GM12878 (cell line): ENCODE results near the gene CREBBP. TPM values are rescaled to one million over a fixed set of nuclear protein-coding genes. Genes with fewer than 3 reads are reported as not detected.

Source experiments
- ATAC-seq: fragments of 200-7000 bp; cut with Tn5 transposase; 3 replicates; pipeline ENCODE4 v1.9.1; 2020; ENCODE audit warnings: mild to moderate bottlenecking, moderate library complexity
- BruUV-seq: library from RNA; stranded (reverse); fragments of 400-500 nt; replicated peaks from 2 replicates; lab custom pipeline; 2021; lab: Mats Ljungman, UMichigan
- CTCF ChIA-PET: fragments of 300-600 bp; sonication (Branson Sonifier 250); formaldehyde crosslinking; extraction: SDS; loops from one replicate; lab custom pipeline; 2021; ENCODE audit warnings: inconsistent platforms; lab: Yijun Ruan, JAX
- POLR2A ChIA-PET: fragments of 350-600 bp; formaldehyde crosslinking; extraction: SDS; loops from one replicate; lab custom pipeline; 2021; ENCODE audit warnings: inconsistent platforms; lab: Charles Lee
- RAD21 ChIA-PET: fragments of 300-600 bp; sonication (Branson Sonifier 250); formaldehyde crosslinking; loops from one replicate; lab custom pipeline; 2023; ENCODE audit warnings: antibody characterized with exemption; ENCODE audit not compliant: unreplicated experiment; lab: Charles Lee
- SMC1A ChIA-PET: fragments of 300-600 bp; sonication (Branson Sonifier 250); formaldehyde crosslinking; loops from one replicate; lab custom pipeline; 2023; ENCODE audit not compliant: unreplicated experiment, uncharacterized antibody; lab: Charles Lee
- DNase-seq: peaks from one replicate; pipeline ENCODE4 v3.0.0-alpha.2; 2011; ENCODE audit warnings: low read depth, low spot score
- FAIRE-seq: peaks from 3 replicates; lab custom pipeline; 2011; peaks lifted over from hg19 to GRCh38; lab: Jason Lieb, UNC
- H2AFZ ChIP-seq: 2 replicates; pipeline ENCODE4 v1.6.0; 2011; ENCODE audit warnings: low read depth, low read length, control low read depth; ENCODE audit not compliant: control insufficient read depth
- H3K27ac ChIP-seq: 2 replicates; pipeline ENCODE4 v1.5.1; 2011; ENCODE audit warnings: control low read depth; ENCODE audit not compliant: control insufficient read depth, insufficient read depth
- H3K27me3 ChIP-seq, 2 experiments: replicated peaks in 1 of 2; 2 replicates each; pipeline versions ENCODE4 v1.6.0 to v1.6.1; 2011; ENCODE audit warnings: low read length in 1 of 2; ENCODE audit not compliant: control insufficient read depth in 2 of 2, insufficient read depth in 2 of 2
- H3K36me3 ChIP-seq, 2 experiments: 2 replicates each; pipeline ENCODE4 v1.5.1; 2011; ENCODE audit warnings: low read length in 1 of 2; ENCODE audit not compliant: control insufficient read depth in 2 of 2, insufficient read depth in 2 of 2
- H3K4me1 ChIP-seq: 2 replicates; pipeline ENCODE4 v1.6.1; 2011; ENCODE audit warnings: mild to moderate bottlenecking, low read length, moderate library complexity, mixed read lengths; ENCODE audit not compliant: control insufficient read depth, insufficient read depth
- H3K4me2 ChIP-seq: 2 replicates; pipeline ENCODE4 v1.6.0; 2011; ENCODE audit warnings: control low read depth; ENCODE audit not compliant: control insufficient read depth, insufficient read depth
- H3K4me3 ChIP-seq: fragments of 200-600 bp; sonication (generic); 2 replicates; pipeline ENCODE4 v1.5.1; 2016
- H3K79me2 ChIP-seq: 2 replicates; pipeline ENCODE4 v1.6.0; 2011; ENCODE audit warnings: low read length; ENCODE audit not compliant: control insufficient read depth, insufficient read depth
- H3K9ac ChIP-seq: 2 replicates; pipeline ENCODE4 v1.8.0; 2011; ENCODE audit warnings: low read length, control low read depth, mixed read lengths; ENCODE audit not compliant: control insufficient read depth, insufficient read depth
- H3K9me3 ChIP-seq: replicated peaks from 3 replicates; pipeline ENCODE4 v1.5.1; 2011; ENCODE audit warnings: mild to moderate bottlenecking, low read length; ENCODE audit not compliant: control insufficient read depth, insufficient read depth
- H4K20me1 ChIP-seq: 2 replicates; pipeline ENCODE4 v1.6.0; 2011; ENCODE audit not compliant: control insufficient read depth, insufficient read depth
- CHD1 ChIP-seq: IDR thresholded peaks from 2 replicates; pipeline ENCODE4 v1.6.1; 2012; ENCODE audit warnings: low read depth, low read length, improper control_type of control experiment
- EED ChIP-seq: sonication (generic); IDR thresholded peaks from 2 replicates; pipeline ENCODE4 v1.6.1; 2016; ENCODE audit warnings: antibody characterized with exemption, low read depth
- ETV6 ChIP-seq, 2 experiments: fragments of 450-650 bp in 1 of 2; IDR thresholded peaks in 1 of 2; conservative IDR thresholded peaks in 1 of 2; 2 replicates each; pipeline ENCODE4 v1.6.1; 2014; ENCODE audit warnings: antibody characterized with exemption in 1 of 2, borderline replicate concordance in 1 of 2, low read depth in 1 of 2, mild to moderate bottlenecking in 1 of 2, moderate library complexity in 1 of 2
- HDAC6 ChIP-seq: fragments of 200-600 bp; sonication (generic); IDR thresholded peaks from one replicate; pipeline ENCODE4 v1.8.0; 2017; ENCODE audit warnings: antibody characterized with exemption; ENCODE audit not compliant: unreplicated experiment
- MYB ChIP-seq: fragments of 150-350 bp; IDR thresholded peaks from 2 replicates; pipeline ENCODE4 v1.6.1; 2014; ENCODE audit warnings: mild to moderate bottlenecking, low read depth, low read length, borderline replicate concordance
- MYC ChIP-seq: IDR thresholded peaks from 2 replicates; pipeline ENCODE4 v1.6.1; 2011; ENCODE audit warnings: mild to moderate bottlenecking, low read length, moderate library complexity, inconsistent platforms; ENCODE audit not compliant: insufficient read depth, insufficient replicate concordance, insufficient read length, severe bottlenecking
- RBBP5 ChIP-seq: fragments of 200-600 bp; sonication (generic); conservative IDR thresholded peaks from 2 replicates; pipeline ENCODE4 v1.6.1; 2016
- SIN3A ChIP-seq: IDR thresholded peaks from 2 replicates; pipeline ENCODE4 v1.6.1; 2012; ENCODE audit warnings: low read depth, low read length, improper control_type of control experiment
- SP1 ChIP-seq: IDR thresholded peaks from one replicate; pipeline ENCODE4 v1.6.1; 2011; ENCODE audit warnings: low read depth, low read length
- SREBF1 ChIP-seq: IDR thresholded peaks from 2 replicates; pipeline ENCODE4 v1.6.1; 2012; ENCODE audit warnings: mild to moderate bottlenecking, low read length
- SRF ChIP-seq, 2 experiments: IDR thresholded peaks; 2 replicates each; pipeline ENCODE4 v1.6.1; 2011; ENCODE audit warnings: low read depth in 2 of 2, low read length in 2 of 2, mild to moderate bottlenecking in 1 of 2, moderate library complexity in 1 of 2
- STAT1 ChIP-seq: fragments of 450-650 bp; conservative IDR thresholded peaks from 2 replicates; pipeline ENCODE4 v1.6.1; 2014; ENCODE audit warnings: antibody characterized with exemption, mild to moderate bottlenecking
- TCF3 ChIP-seq: IDR thresholded peaks from 2 replicates; pipeline ENCODE4 v1.6.1; 2012; ENCODE audit warnings: low read depth, mild to moderate bottlenecking, low read length, borderline replicate concordance; ENCODE audit not compliant: insufficient read depth
- WGBS: methylation state at CpG from one replicate; pipeline ENCODE4 v1.1.6; 2016; ENCODE audit warnings: low lambda C conversion rate; ENCODE audit not compliant: insufficient replicate concordance, insufficient coverage; ENCODE audit errors: missing lambda C conversion rate; 5-methylcytosine and 5-hydroxymethylcytosine counted together
- in situ Hi-C: fragments of 300-500 bp; cut with MboI; formaldehyde crosslinking; loops from 9 replicates; pipeline ENCODE4 v1.14.3; 2018; ENCODE audit warnings: mixed read lengths
- intact Hi-C: fragments of 100-400 bp; cut with micrococcal nuclease; formaldehyde crosslinking; loops from one replicate; pipeline ENCODE4 v1.14.2; 2022; ENCODE audit not compliant: unreplicated experiment
- polyA plus RNA-seq, 11 experiments: library from polyadenylated mRNA; depleted of rRNA in 4 of 11; unstranded in 6 of 11; stranded (reverse) in 5 of 11; fragments of >200 nt; fragmentation: Nextera tagmentation in 4 of 11; fragmentation: Illumina TruSeq in 1 of 11; extraction: Ambion mirVana in 4 of 11; extraction: Trizol in 1 of 11; gene quantifications; 1 replicate in 1 of 11; 2 replicates in 10 of 11; pipeline versions ENCODE4 v1.2.1 to v1.2.3, GENCODE V29; 2011 to 2016; ENCODE audit warnings: inconsistent platforms in 2 of 11, missing spikeins in 2 of 11, low read depth in 1 of 11
- total RNA-seq, 4 experiments: library from RNA; depleted of rRNA in 3 of 4; stranded (reverse); fragments of >200 nt in 3 of 4; fragmentation: Illumina TruSeq in 1 of 4; extraction: Trizol in 1 of 4; gene quantifications; 2 replicates each; pipeline versions ENCODE4 v1.2.1 to v1.2.3, GENCODE V29; 2013 to 2021
- TF ChIP-seq, protein P1 (sequence below): fragments of 450-650 bp; IDR thresholded peaks from 2 replicates; pipeline ENCODE4 v1.6.1; 2017; ENCODE audit warnings: low read depth, mild to moderate bottlenecking, moderate library complexity
- TF ChIP-seq, protein P2 (sequence below), 3 experiments: IDR thresholded peaks in 2 of 3; conservative IDR thresholded peaks in 1 of 3; 2 replicates each; pipeline ENCODE4 v1.5.1; 2011; ENCODE audit warnings: low read depth in 3 of 3, low read length in 3 of 3, mild to moderate bottlenecking in 3 of 3, control low read depth in 2 of 3, moderate library complexity in 2 of 3, inconsistent platforms in 1 of 3, mixed read lengths in 1 of 3; ENCODE audit not compliant: control insufficient read depth in 2 of 3, insufficient read depth in 1 of 3; ENCODE audit errors: extremely low read depth in 1 of 3
- TF ChIP-seq, protein P3 (sequence below): IDR thresholded peaks from 2 replicates; pipeline ENCODE4 v1.6.1; 2012; ENCODE audit warnings: improper control_type of control experiment, low read depth, low read length; ENCODE audit not compliant: insufficient replicate concordance

CREBBP gene
- total and polyA plus RNA-seq, 10 of the 15 experiments (the other 5 are each of a cell fraction or from before 2014, with no cell fraction given): 3.4 to 32.7 (median 7.9) TPM

DNA sequence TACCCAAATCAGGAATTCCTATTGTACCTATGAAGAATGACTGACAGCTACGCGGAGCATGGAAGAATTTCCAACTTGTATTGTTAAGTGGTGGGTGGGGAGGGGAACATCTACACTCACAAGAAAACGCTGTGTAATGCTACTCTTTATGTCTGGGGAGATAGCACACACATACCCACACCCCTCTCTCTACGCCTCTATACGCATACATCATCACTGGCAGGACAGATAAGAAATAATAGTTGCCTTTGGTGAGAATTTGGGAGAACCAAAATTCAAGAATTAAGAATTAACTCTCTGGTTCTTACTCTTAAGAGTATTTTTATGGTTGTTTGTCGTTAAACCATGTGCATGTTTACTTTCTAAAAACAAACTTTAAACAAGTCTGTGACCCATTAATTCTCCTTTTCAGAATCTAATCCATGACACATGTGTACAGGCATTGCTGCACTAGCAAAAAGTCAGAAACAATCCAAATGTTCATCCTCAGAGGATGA lies 33.9 kb downstream of the CREBBP start:
- SMC1A ChIA-PET: no interaction called here
- H3K9ac ChIP-seq: no peak overlapping the region
- H3K4me1 ChIP-seq: peaks cover 5% of the 10 kb centered on the region
- DNase-seq: no peak
- in situ Hi-C loops: no loop called here
- POLR2A ChIA-PET: no interaction called here
- ATAC-seq: no peak
- CTCF ChIA-PET: no interaction called here
- no peak overlapping the region for H3K27ac ChIP-seq
- peaks cover 3% of the 10 kb centered on the region; the same call in 1 of the 2 replicates for H4K20me1 ChIP-seq
- TF ChIP-seq ETV6 (conservative IDR thresholded peaks at IDR 0.05 in 1 of 2, IDR thresholded peaks at IDR 0.05 in 1 of 2; ENCODE audit: borderline replicate concordance in 1 of 2, low read depth in 1 of 2) (no peak), EED (no peak), SREBF1 (no peak), STAT1 (no peak), SP1 (no peak), MYC (no peak), SIN3A (no peak), RBBP5 (no peak), SRF (IDR thresholded peaks at IDR 0.05; ENCODE audit: low read depth in 2 of 2, low read length in 2 of 2) (no peak), MYB (no peak), HDAC6 (no peak), CHD1 (no peak), TCF3 (no peak)
- TF ChIP-seq, protein P1, sequence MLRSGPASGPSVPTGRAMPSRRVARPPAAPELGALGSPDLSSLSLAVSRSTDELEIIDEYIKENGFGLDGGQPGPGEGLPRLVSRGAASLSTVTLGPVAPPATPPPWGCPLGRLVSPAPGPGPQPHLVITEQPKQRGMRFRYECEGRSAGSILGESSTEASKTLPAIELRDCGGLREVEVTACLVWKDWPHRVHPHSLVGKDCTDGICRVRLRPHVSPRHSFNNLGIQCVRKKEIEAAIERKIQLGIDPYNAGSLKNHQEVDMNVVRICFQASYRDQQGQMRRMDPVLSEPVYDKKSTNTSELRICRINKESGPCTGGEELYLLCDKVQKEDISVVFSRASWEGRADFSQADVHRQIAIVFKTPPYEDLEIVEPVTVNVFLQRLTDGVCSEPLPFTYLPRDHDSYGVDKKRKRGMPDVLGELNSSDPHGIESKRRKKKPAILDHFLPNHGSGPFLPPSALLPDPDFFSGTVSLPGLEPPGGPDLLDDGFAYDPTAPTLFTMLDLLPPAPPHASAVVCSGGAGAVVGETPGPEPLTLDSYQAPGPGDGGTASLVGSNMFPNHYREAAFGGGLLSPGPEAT: no peak
- TF ChIP-seq, protein P2, sequence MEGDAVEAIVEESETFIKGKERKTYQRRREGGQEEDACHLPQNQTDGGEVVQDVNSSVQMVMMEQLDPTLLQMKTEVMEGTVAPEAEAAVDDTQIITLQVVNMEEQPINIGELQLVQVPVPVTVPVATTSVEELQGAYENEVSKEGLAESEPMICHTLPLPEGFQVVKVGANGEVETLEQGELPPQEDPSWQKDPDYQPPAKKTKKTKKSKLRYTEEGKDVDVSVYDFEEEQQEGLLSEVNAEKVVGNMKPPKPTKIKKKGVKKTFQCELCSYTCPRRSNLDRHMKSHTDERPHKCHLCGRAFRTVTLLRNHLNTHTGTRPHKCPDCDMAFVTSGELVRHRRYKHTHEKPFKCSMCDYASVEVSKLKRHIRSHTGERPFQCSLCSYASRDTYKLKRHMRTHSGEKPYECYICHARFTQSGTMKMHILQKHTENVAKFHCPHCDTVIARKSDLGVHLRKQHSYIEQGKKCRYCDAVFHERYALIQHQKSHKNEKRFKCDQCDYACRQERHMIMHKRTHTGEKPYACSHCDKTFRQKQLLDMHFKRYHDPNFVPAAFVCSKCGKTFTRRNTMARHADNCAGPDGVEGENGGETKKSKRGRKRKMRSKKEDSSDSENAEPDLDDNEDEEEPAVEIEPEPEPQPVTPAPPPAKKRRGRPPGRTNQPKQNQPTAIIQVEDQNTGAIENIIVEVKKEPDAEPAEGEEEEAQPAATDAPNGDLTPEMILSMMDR (IDR thresholded peaks at IDR 0.05 in 2 of 3, conservative IDR thresholded peaks at IDR 0.05 in 1 of 3; ENCODE audit: control insufficient read depth in 2 of 3, extremely low read depth in 1 of 3, insufficient read depth in 1 of 3, low read depth in 3 of 3, low read length in 3 of 3): no peak
- TF ChIP-seq, protein P3, sequence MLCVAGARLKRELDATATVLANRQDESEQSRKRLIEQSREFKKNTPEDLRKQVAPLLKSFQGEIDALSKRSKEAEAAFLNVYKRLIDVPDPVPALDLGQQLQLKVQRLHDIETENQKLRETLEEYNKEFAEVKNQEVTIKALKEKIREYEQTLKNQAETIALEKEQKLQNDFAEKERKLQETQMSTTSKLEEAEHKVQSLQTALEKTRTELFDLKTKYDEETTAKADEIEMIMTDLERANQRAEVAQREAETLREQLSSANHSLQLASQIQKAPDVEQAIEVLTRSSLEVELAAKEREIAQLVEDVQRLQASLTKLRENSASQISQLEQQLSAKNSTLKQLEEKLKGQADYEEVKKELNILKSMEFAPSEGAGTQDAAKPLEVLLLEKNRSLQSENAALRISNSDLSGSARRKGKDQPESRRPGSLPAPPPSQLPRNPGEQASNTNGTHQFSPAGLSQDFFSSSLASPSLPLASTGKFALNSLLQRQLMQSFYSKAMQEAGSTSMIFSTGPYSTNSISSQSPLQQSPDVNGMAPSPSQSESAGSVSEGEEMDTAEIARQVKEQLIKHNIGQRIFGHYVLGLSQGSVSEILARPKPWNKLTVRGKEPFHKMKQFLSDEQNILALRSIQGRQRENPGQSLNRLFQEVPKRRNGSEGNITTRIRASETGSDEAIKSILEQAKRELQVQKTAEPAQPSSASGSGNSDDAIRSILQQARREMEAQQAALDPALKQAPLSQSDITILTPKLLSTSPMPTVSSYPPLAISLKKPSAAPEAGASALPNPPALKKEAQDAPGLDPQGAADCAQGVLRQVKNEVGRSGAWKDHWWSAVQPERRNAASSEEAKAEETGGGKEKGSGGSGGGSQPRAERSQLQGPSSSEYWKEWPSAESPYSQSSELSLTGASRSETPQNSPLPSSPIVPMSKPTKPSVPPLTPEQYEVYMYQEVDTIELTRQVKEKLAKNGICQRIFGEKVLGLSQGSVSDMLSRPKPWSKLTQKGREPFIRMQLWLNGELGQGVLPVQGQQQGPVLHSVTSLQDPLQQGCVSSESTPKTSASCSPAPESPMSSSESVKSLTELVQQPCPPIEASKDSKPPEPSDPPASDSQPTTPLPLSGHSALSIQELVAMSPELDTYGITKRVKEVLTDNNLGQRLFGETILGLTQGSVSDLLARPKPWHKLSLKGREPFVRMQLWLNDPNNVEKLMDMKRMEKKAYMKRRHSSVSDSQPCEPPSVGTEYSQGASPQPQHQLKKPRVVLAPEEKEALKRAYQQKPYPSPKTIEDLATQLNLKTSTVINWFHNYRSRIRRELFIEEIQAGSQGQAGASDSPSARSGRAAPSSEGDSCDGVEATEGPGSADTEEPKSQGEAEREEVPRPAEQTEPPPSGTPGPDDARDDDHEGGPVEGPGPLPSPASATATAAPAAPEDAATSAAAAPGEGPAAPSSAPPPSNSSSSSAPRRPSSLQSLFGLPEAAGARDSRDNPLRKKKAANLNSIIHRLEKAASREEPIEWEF: no peak
- no peak overlapping the region for H3K4me2 ChIP-seq
- no peak overlapping the region for H2AFZ ChIP-seq
- no peak for FAIRE-seq
- H3K4me3 ChIP-seq: no peak overlapping the region
- no peaks in the 10 kb centered on the region for H3K9me3 ChIP-seq
- H3K27me3 ChIP-seq: no peaks in the 10 kb centered on the region
- BruUV-seq: no TSS peak
- peaks cover 55% of the 10 kb centered on the region for H3K79me2 ChIP-seq
- RAD21 ChIA-PET: no interaction called here
- 92% methylated on average over 6 of the region's 6 CpGs for WGBS
- H3K36me3 ChIP-seq: peaks cover 10 to 12% of the 10 kb centered on the region in 2 experiments
- intact Hi-C loops: no loop called here
